ENCODE results near the gene GPSM1.

Gene GPSM1

GRCh38 chr9:136394312-136395019 lies 67.1 kb downstream of the GPSM1 start:
- H3K36me3 ChIP-seq (ENCODE audit: insufficient read depth, low read length): peaks cover 76% of the 10 kb centered on the region

GRCh38 chr9:136395020-136395340 lies 67.6 kb downstream of the GPSM1 start:
- Histone ChIP-seq H3K36me3 (ENCODE audit: insufficient read depth, low read length) (peaks cover 70% of the 10 kb centered on the region), H3K79me2 (ENCODE audit: insufficient read depth, low read length) (peaks cover 26% of the 10 kb centered on the region), H3K4me2 (ENCODE audit: insufficient read depth, low read length) (no peak overlapping the region), H4K20me1 (ENCODE audit: insufficient read depth, low read length) (peaks cover 18% of the 10 kb centered on the region), H3K9me3 (ENCODE audit: insufficient read depth, low read length, severe bottlenecking) (no peaks in the 10 kb centered on the region), H2AFZ (ENCODE audit: low read depth, low read length) (no peak overlapping the region), H3K4me3 (ENCODE audit: low read depth in 1 of 2, low read length in 2 of 2) (no peak overlapping the region), H3K27me3 (ENCODE audit: insufficient read depth, low read length, poor library complexity) (no peaks in the 10 kb centered on the region), H3K27ac (ENCODE audit: low read length) (no peak overlapping the region), H3K9ac (ENCODE audit: low read depth, low read length) (no peak overlapping the region), H3K4me1 (ENCODE audit: insufficient read depth, low read length) (peaks cover 16% of the 10 kb centered on the region)
- no peak for ATAC-seq (ENCODE audit: insufficient read depth, low read depth)
- no peak for DNase-seq
- no peak for TF ChIP-seq CTCF (IDR thresholded peaks at IDR 0.05; ENCODE audit: borderline replicate concordance, extremely low read depth, low read length, poor library complexity, severe bottlenecking)
- TF ChIP-seq EZH2 (IDR thresholded peaks at IDR 0.05; ENCODE audit: borderline replicate concordance, low read depth, low read length, severe bottlenecking): no peak

More at GRCh38 chr9:136394312-136395019, 67.1 kb downstream of the GPSM1 start:
- Histone ChIP-seq H3K4me1 (ENCODE audit: insufficient read depth, low read length) (peaks cover 15% of the 10 kb centered on the region), H3K4me2 (ENCODE audit: insufficient read depth, low read length) (no peak overlapping the region), H3K79me2 (ENCODE audit: insufficient read depth, low read length) (peaks cover 20% of the 10 kb centered on the region), H3K9ac (ENCODE audit: low read depth, low read length) (no peak overlapping the region), H3K4me3 (ENCODE audit: low read depth in 1 of 2, low read length in 2 of 2) (no peak overlapping the region), H2AFZ (ENCODE audit: low read depth, low read length) (no peak overlapping the region), H3K27ac (ENCODE audit: low read length) (no peak overlapping the region), H3K27me3 (ENCODE audit: insufficient read depth, low read length, poor library complexity) (no peaks in the 10 kb centered on the region), H4K20me1 (ENCODE audit: insufficient read depth, low read length) (peaks cover 20% of the 10 kb centered on the region), H3K9me3 (ENCODE audit: insufficient read depth, low read length, severe bottlenecking) (no peaks in the 10 kb centered on the region)
- DNase-seq: no peak
- TF ChIP-seq CTCF (IDR thresholded peaks at IDR 0.05; ENCODE audit: borderline replicate concordance, extremely low read depth, low read length, poor library complexity, severe bottlenecking) (no peak), EZH2 (IDR thresholded peaks at IDR 0.05; ENCODE audit: borderline replicate concordance, low read depth, low read length, severe bottlenecking) (no peak)
- ATAC-seq (ENCODE audit: insufficient read depth, low read depth): no peak

GRCh38 chr9:136395345-136396218 lies 68.2 kb downstream of the GPSM1 start:
- Histone ChIP-seq H3K4me1 (ENCODE audit: insufficient read depth, low read length) (peaks cover 21% of the 10 kb centered on the region), H3K36me3 (ENCODE audit: insufficient read depth, low read length) (peaks cover 69% of the 10 kb centered on the region), H3K4me2 (ENCODE audit: insufficient read depth, low read length) (no peak overlapping the region), H3K9ac (ENCODE audit: low read depth, low read length) (no peak overlapping the region), H3K79me2 (ENCODE audit: insufficient read depth, low read length) (peaks cover 26% of the 10 kb centered on the region), H3K27me3 (ENCODE audit: insufficient read depth, low read length, poor library complexity) (no peaks in the 10 kb centered on the region), H2AFZ (ENCODE audit: low read depth, low read length) (no peak overlapping the region), H3K9me3 (ENCODE audit: insufficient read depth, low read length, severe bottlenecking) (no peaks in the 10 kb centered on the region), H3K27ac (ENCODE audit: low read length) (no peak overlapping the region), H4K20me1 (ENCODE audit: insufficient read depth, low read length) (peaks cover 17% of the 10 kb centered on the region), H3K4me3 (ENCODE audit: low read depth in 1 of 2, low read length in 2 of 2) (no peak overlapping the region)
- DNase-seq (no peak), ATAC-seq (ENCODE audit: insufficient read depth, low read depth) (no peak)
- TF ChIP-seq EZH2 (IDR thresholded peaks at IDR 0.05; ENCODE audit: borderline replicate concordance, low read depth, low read length, severe bottlenecking): no peak
- no peak for TF ChIP-seq CTCF (IDR thresholded peaks at IDR 0.05; ENCODE audit: borderline replicate concordance, extremely low read depth, low read length, poor library complexity, severe bottlenecking)

Measured in DND-41 (cell line).